GM21515 (cell line): ENCODE results near the gene NPAS3.

ENCODE experiments used
- ATAC-seq: cut with Tn5 transposase; IDR thresholded peaks from one replicate; pipeline ENCODE4 v1.9.1; 2021; ENCODE audit not compliant: unreplicated experiment

The NPAS3 gene

DNA sequence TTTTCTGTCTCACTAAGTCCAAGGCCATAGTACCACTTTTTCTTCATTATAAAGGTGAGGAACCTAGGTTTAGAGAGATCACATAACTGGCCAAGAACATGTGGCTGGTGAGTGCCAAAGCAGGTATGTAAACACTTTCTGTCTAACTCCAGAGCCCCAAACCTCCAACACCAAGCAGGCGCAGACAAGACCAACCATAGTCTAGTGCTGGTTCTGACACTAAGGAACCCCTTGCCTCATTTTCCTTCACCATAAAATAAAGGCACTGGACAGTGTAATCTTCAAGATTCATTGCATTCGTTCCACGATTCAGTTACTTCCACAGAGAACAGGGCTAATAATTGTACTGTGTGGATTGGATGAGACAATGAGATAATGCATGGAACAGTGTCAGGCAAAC lies 71.0 kb downstream of the NPAS3 start:
- no peak for ATAC-seq

DNA sequence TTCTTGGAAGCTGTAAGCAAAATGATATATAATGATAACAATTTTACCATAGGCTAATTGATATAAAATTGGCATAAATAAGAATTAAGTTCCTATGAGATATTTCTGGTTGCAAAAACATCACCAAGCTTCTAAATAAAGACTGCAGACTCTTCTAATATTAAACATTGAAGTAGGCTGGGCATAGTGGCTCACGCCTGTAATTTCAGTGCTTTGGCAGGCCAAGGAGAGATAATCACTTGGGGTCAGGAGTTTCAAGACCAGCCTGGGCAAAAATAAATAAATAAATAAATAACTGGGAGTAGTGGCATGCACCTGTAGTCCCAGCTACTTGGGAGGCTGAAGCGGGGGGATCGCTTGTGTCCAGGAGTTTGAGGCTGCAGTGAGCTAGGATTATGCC lies 71.8 kb downstream of the NPAS3 start:
- no peak for ATAC-seq

DNA sequence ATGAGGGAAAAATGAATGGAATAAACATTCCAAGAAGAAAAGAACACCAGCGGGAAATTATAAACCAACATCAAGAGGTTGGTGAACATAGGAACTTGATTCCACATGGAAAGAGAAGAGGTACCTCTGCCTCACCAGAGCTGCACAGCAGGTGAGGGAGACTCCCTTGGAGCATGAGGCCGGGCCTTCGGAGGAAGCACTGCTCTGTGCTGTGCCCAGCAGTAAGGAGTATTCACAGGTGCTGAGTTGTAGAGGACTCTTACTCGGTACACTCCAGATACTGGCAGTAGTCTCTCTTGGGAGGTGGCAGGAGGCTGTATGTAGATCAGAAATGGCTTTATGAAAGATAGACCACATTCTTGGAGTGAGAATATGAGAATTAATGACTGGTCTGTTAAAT lies 76.0 kb downstream of the NPAS3 start:
- no peak for ATAC-seq

DNA sequence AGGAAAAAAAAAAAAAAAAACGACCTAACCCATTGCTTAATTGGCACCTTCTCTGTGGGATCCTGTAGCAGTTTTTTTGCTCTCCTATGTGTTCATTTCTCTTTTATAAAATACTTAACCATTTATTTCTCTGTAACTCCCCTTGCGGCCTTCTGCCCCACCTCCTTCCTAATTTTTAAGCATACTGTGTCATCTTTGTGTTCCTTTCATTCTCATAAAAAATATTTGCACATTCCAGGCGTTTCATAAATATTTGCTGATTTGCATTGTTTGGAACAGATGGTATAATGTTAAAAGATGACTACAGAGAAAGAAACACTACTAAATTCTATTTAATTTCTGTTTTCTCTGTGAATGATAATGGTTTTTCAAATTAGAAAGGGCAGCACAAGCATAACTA lies 77.9 kb downstream of the NPAS3 start:
- ATAC-seq: no peak

DNA sequence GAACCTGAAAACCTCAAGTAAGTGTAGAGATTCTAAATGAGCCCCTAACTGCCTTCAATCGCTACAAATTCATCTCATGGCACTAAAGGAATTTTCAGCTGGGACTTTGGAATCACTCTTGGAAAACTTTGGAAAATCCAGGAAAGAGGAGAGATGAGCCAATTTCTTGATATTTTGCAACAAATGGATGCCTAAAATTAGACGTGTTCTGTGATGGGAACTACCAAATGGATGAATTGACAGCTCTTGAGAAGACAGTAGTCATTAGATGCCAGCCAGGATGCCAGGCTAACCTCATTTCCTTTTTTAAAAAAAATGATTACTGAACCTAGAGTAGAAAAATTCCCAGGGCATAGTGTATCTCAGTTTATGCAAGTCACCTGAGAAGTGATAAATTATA lies 78.3 kb downstream of the NPAS3 start:
- ATAC-seq: no peak

DNA sequence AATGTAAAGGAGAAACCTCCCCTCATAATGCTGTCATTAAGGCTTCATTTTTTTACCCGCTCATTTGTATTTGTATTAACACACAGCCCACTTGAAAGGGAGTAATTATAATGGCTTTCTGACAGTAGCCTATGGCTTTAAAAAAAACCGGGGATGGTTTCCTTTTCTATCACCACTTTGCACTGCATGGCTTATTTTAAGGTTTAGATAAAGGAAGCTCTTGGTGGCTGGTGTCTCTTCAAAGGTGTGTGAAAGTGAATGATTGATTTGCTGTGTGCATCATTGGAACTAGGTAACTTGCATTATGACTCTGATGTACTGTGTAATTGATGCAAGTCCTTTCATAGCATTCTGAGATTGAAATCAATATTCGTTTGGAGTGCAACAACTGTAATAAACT lies 80.7 kb downstream of the NPAS3 start:
- no peak for ATAC-seq

DNA sequence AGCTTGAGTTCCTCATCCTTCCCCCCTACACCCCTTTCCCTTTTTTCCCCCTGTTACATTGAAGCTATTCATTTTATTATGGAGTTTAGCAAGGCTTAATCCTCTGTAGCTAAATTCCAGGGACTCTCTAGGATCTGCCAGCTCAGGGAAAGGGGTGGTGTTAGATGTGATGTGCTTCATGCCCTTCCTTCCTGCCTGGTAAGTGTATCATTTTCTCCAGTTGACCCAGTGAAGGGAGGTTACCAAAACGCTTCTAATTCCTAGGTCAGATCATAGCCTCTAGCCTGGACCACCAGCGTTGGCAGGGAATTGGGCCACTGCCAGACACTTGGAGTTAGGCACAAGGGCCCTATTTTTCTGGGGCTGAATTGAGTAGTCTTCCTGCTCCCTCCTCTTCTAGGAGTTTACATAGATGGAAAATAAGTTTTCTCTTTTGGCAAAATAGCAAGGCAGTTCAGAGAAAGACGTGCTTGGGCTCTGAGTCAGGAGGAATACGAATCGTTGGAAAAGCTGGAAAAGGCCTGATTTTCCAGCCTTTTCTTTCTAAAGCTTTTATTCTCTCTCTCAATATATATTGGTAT lies 88.3 kb downstream of the NPAS3 start:
- no peak for ATAC-seq

DNA sequence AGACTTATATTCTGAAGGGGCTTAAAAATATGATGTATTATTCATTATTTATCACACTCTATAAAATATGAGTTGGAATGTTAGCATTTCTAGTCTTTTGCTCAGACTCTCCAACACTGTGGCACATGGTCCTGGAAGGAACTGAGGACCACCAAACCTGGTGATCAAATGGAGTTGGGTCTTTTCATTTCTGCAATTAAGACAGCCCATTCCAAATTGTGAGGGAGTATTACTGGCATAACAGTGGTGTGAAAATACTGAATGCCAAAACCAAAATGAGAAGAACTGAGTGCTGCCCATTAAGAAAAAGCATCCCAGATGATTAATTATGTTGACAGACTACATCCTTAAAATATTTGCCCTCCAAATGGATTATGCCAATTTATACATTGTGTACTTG lies 90.8 kb downstream of the NPAS3 start:
- no peak for ATAC-seq

DNA sequence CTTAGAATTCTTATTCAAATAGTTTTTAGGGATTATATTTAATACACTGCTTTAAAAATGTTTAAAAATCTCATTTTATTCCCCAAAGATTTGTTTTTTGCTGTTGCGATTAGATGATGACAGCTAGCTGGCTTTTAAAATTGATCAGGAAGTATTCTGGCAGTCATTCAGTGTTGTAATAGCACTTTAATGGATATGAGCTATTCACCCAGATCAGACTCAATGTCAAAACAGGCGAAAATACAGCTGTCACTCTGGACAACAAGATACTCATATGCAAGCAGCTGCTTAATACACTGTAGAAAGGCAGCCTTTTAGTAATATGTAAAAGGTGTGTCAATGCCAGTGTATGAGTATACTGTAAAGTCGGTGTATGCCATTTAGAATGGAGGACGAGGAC lies 91.7 kb downstream of the NPAS3 start:
- no peak for ATAC-seq

DNA sequence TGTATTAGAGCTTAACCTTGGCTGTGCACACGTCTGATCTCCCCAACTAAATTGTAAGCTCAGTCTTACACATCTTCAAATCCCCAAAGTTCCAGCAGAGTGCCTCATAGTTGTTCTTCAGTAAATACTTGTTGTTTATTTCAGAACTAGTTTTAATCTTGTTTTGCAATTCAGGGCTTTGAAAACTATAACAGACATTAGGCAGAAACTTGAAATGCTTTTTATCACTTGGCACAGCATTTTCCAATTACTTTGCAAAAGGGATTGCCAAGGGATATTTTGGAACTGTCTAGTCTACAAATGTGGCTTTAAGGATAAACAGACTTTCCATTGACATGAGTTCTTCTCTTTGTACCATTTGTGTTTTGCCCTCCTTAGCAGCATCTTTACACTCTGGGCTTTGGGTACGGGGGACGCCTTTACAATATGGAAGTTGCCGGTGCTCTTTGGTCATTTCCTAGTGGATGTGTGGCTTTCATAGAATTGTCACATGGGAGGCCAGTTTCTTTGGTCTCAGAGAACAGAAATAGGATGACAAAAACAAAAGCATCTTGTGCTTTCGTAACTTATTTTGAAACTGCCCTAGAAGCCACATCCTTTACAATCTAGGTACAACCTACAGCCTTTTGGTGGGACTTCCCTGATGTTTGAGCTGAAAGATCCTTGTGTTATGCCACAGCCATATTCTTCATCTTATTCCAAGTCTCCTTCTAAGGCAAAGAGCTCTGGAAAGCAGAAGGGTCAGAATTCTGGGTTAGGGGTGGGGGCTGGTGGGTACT lies 96.9 kb downstream of the NPAS3 start:
- no peak for ATAC-seq

DNA sequence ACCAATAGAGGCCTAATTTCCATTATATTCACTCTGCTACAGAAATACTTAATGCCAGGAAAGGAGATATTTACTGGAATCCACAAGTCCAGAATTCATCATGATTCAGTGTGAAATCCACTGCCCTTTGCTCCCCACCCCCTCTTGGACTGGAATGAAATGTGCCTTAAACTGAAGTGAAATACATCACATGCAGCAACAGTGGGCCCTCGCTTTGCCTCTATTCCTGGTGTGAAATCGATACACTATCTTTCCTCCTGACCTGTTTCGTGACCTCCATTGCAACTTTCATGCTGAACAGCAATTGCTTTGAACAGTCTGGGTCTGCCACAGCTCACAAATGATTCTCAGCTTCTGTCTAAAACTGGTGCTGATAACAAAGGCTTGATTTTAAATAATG lies 100.6 kb downstream of the NPAS3 start:
- no peak for ATAC-seq

DNA sequence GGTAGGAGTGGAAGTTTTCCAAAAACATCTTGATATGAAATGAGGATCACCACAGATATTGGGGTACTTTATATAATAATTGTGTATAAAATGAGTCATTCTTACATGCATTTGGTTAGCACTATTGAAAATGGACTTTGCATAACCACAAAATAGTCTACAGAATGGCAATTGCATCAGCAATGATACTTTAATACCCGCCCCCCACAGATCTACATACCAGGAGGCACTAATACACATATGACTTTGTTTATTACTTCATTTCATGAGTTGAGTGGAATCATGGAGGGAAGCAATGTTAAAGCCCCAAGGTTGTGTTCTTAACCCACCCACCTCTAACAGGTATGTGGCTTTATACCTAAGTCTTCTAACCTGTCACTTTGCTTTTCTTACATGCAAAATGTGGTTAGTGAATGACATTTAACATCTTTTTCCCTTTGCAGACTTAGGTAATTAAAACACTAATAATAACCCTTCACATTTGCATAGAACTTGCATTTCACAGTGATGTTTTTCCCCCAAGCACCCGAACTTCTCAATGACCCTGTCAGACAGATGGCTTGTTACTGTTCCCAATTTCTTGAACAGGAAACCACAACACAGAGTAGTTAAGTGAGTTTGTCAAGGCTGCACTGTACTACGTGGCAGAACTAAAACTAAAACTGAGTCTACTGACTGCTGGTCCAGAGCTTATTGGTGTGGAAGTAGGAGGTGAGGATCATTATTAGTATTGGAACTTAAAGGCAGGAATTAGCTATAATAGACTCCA lies 101.9 kb downstream of the NPAS3 start:
- ATAC-seq: no peak

DNA sequence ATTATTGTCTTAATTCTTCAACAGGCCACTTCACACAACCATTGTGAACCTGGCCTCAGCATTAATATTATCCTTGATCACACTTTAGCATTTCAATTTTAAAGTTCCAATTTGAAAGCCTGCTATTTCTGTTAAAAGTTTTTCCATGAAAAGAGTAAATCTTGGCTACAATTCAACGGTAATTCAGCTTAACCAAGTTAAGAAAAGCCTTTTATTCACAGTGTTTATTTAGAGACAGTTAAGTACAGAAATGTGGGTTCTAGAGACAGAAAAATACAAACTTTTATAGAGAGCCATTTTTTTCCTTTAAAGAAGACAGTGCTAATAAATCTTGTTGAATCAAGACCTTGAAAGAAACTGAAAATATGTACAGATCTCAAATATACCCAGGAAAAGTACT lies 103.9 kb downstream of the NPAS3 start:
- ATAC-seq: no peak

DNA sequence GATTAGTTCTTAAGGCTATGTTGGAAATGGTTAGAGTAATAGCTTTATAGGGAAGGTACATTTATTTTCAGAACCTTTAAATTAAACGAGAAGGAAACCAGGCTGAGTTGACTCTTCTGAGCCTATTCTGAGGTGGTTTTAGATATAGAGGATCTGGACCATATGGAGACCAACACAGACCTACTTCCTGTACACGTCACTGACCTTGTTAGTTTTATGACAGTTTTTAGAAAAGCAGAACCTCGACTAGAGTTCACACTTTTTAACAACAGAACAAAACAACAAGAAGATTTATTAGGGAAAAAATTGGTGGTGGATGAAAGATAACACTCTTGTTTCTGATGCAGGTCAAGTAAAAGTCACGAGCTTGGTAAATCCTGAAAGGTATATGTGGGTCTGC lies 107.1 kb downstream of the NPAS3 start:
- no peak for ATAC-seq

DNA sequence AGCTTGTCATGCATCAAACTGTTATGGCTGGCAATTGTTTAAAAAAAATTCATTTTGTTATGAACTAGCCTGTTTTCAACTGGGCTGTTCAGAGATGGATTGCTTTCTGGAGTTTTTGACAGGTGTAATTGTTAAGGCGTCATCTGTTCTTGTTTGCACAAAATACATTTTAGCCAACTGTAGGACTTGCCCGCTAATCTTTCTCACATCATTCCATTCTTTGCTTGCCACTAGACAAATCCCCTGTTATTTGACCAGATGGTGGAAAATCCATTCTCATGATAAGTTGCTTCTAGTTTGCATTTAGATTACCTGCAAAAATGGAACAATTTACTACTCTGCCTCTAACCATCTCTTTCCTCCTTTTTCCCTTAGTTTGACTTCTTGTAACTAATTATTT lies 114.3 kb downstream of the NPAS3 start:
- ATAC-seq: no peak

DNA sequence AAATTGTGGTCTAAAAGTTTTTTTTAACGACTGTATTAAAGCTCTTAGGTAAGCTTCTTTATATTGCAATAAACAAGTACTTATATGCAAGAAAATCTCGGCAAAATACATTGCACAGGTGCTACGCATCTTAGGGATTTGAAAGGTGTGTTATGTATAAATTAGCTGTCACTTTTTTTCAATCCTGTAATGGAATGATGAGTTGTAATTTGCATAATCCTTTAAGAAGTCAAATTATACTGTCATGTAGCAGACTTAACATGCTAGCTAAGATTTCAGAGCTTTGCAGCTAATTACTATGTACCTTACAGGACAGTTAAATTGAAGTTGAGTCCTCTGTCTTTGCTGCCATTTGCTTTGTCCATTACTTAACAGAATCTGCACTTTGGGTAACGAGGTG lies 117.5 kb downstream of the NPAS3 start:
- ATAC-seq: no peak

DNA sequence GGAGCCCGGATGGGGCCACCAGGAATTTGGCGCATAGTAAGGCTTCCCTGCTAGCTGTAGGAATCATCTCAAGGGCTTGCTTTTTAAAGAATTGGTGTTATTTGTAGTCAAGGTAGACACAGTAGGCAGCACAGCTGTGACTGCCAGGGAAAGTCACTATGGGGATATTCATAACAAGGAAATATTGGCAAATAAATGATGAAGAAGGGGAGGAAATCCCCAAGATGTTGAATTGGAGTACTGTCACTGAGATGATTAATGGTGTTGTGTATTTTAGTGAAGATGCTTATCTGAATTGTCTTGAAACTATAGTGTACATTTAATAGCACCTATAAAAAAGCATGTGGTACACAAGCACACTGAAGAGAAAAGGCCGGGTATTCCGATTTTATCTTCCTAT lies 118.9 kb downstream of the NPAS3 start:
- no peak for ATAC-seq

DNA sequence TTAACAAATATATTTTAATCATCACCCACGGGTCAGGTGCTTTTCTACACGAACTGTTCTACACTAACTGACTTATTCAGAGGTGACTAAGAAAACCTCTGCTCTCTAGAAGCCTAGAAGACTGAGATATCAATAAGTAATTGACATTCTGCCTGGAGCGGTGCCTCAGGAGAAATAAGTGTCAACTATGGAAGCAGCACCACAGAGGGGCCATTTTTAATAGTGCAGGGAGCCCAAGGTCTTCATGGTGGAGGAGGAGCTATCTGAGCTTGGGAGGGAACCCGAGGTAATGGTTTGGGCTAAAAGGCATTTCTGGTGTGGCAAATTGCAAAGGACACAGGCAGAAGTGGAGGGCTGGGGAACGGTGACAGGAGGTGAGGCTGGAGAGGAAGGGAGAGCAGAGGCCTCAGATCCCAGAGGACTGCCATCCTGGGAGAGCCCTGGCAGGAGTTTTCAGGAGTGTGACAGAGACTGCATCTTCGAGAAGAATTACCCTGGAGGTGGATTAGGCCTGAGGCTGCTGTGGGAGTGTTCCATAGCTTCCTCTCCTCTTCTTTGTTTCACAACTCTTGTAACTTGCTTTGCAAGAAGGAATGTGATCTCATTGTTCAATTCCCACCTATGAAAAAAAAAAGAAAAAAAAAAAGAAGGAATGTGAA lies 123.1 kb downstream of the NPAS3 start:
- ATAC-seq: no peak

DNA sequence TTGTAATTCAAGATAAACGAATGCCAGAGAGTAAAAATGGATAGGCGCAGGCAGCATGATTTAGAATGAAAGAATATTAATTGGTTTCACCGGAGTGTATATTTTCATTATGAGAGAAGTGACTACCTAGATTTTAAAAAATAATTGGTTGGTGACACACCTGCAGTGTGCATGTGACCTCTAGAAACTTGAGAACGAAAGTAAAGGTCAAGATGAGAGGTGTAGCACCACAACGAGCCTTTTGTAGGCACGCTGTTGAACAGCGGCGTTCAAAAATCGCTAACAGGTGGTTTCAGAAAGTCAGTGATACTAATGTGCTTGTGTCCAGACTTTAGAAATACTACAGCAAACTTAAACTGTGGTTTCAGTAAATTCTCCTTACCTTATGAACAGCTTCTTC lies 123.8 kb downstream of the NPAS3 start:
- no peak for ATAC-seq

DNA sequence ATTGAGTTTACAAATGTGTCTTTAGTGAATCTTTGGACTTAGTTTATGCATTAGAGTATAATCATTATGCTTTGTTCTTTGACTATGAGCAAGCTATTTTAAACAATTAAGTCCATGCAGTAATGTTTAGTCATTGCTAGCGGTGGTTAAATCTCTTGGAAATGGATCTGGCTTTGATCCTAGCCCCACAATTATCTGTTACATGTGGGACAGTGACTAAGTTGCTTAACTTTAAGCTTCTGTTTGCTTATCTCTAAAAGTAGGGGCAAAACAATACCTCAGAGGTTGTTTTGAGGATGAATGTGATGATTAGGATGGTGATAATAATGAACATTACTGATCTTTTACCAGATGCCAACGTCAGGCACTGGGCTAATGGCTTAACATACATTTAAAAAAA lies 124.2 kb downstream of the NPAS3 start:
- ATAC-seq: no peak

DNA sequence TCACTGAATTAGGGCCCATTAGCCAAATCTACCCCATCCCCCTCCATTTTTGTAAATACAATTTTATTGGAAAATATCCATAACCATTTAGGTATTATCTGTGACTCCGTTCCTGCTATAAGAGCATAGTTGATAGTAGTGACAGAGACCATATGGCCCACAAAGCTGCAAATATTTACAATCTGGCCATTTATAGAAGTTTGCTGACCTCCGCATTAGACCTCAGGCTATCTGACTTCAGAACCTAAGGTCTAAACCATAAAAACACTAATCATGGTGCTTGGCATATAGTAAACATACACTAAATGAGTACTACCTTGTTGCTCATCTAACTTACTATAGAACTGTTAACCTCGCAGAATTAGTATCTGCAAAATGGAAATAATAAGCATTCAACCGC lies 124.8 kb downstream of the NPAS3 start:
- ATAC-seq: no peak

DNA sequence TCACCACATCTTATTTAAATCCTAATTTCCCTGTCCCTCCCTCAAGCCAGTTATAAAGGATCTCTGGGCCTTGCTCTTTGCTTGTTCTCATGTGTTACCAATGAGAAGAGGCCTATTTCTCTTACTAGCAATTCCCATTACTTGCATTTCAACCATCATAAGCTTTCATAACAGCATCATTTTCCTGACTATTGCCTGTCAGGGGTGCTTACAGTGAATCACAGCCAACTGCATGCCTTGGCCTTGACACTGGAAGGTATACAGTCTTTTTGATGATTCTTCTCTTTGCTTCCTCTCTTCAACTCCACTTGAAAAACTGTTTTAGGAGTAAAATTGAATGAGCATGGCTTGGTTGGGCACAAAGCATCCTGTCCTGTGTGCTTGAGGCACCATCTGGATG lies 127.0 kb downstream of the NPAS3 start:
- ATAC-seq: no peak
